Ovary (tissue), 10 donors: ENCODE results near the gene RBM23. TPM values are rescaled to one million over a fixed set of nuclear protein-coding genes. Genes with fewer than 3 reads are reported as not detected.
"Not testable (repeated sequence)": the region's sequence is repeated elsewhere in the genome, so short reads cannot be mapped to it uniquely, and the experiment has no call there.

Experiments used
- DNase-seq, 5 donors: peaks; one replicate each; pipeline ENCODE4 v3.0.0-alpha.2; 2019 to 2020
- H3K27ac ChIP-seq, 2 donors: fragments of 200-600 bp; one replicate each; pipeline versions ENCODE4 v1.5.1 to v1.8.0; 2019 to 2022
- H3K27me3 ChIP-seq: fragments of 200-600 bp; one replicate; pipeline ENCODE4 v1.8.0; 2022
- H3K36me3 ChIP-seq: fragments of 200-600 bp; sonication (generic); one replicate; pipeline ENCODE4 v1.5.1; 2019
- H3K4me1 ChIP-seq: one replicate; pipeline ENCODE4 v1.8.1; 2013; ENCODE audit warnings: mild to moderate bottlenecking, moderate library complexity; ENCODE audit not compliant: insufficient read depth
- H3K4me3 ChIP-seq: fragments of 200-600 bp; sonication (generic); one replicate; pipeline ENCODE4 v1.5.1; 2017
- H3K9me3 ChIP-seq, 2 donors: fragments of 200-600 bp in 1 of 2; sonication (generic) in 1 of 2; one replicate each; pipeline versions ENCODE4 v1.5.1 to v1.8.1; 2013 to 2019; ENCODE audit warnings: mild to moderate bottlenecking in 1 of 2, moderate library complexity in 1 of 2
- EP300 ChIP-seq: sonication (generic); formaldehyde crosslinking; IDR thresholded peaks from one replicate; pipeline ENCODE4 v1.6.1; 2017; ENCODE audit warnings: antibody characterized with exemption
- POLR2A ChIP-seq: fragments of 450-650 bp; IDR thresholded peaks from one replicate; pipeline ENCODE4 v1.6.1; 2017; ENCODE audit warnings: antibody characterized with exemption, mild to moderate bottlenecking, moderate library complexity
- WGBS, 3 donors: extraction: QIAGEN DNeasy Blood & Tissue Kit in 1 of 3; methylation state at CpG; one replicate each; pipeline versions ENCODE4 v1.1.5 to v1.1.7; 2013 to 2017; 5-methylcytosine and 5-hydroxymethylcytosine counted together
- intact Hi-C, 4 donors: fragments of 100-400 bp; cut with DNase I; formaldehyde crosslinking; loops; one replicate each; pipeline versions ENCODE4 v1.11.0 to v1.15.1; 2022 to 2023
- long read RNA-seq, 3 donors: library from polyadenylated mRNA in 2 of 3; unstranded in 2 of 3; transcript quantifications; one replicate each; pipeline ENCODE4 v2.0.0 and lab custom pipeline, GENCODE V29; 2021 to 2026
- polyA plus RNA-seq, 2 donors: library from polyadenylated mRNA; stranded (reverse); fragments of 200-250 nt in 1 of 2; fragments of 350-450 nt in 1 of 2; fragmentation: Illumina TruSeq in 1 of 2; extraction: RNeasy Lipid Tissue Mini Kit (QIAGEN cat#74804) in 1 of 2; gene quantifications; one replicate each; pipeline ENCODE4 v1.2.3, GENCODE V29; 2013 to 2014
- total RNA-seq, 7 donors: library from RNA; depleted of rRNA in 2 of 7; stranded (reverse); fragments of >200 nt in 2 of 7; fragmentation: NEBNext Ultra II Directional in 3 of 7; extraction: Animal tissue kit (Norgen Biotek cat#: 25700) in 3 of 7; gene quantifications; one replicate each; pipeline versions ENCODE4 v1.1.0 to v1.2.4, GENCODE V29; 2016 to 2023
- TF ChIP-seq, protein P1 (sequence below), 3 donors: fragments of 450-650 bp in 2 of 3; fragments of 200-600 bp in 1 of 3; IDR thresholded peaks; one replicate each; pipeline versions ENCODE4 v1.5.1 to v1.8.0; 2016 to 2022; ENCODE audit warnings: antibody characterized with exemption in 3 of 3, mild to moderate bottlenecking in 1 of 3
- donor health status: DM: no; HTN: no; CAD: no; lungs with moderate emphysema.
- donor health status: DM: no; HTN: no; CAD: no.
- donor health status: Bipolar disorder and iron deficiency.
- donor health status: DM: yes; HTN: yes; CAD: no.
- donor health status: DM: no; HTN: no; CAD: no.
- donor health status: DM: yes; HTN: yes; CAD: no.

The RBM23 gene
- 100 to 1,000 TPM in 5 of 7 donors, 10 to 100 TPM in 2; 90.9 to 244 (median 129) TPM for total RNA-seq
- 100 to 1,000 TPM in 1 of 2 donors, 10 to 100 TPM in 1; 57.0 to 104 TPM for polyA plus RNA-seq
- long read RNA-seq, donor 1, full-length matches to known transcripts: 72 of 131 reads
- long read RNA-seq, donor 1, partial matches to known transcripts: 14 of 131 reads
- long read RNA-seq, donor 1, other reads (novel, unspliced or antisense): 45 of 131 reads
- long read RNA-seq, donor 2, full-length matches to known transcripts: 26 of 42 reads
- long read RNA-seq, donor 2, partial matches to known transcripts: 16 of 42 reads
- long read RNA-seq, donor 2, other reads (novel, unspliced or antisense): 0 of 42 reads
- long read RNA-seq, donor 3, full-length matches to known transcripts: 62 of 87 reads
- long read RNA-seq, donor 3, partial matches to known transcripts: 13 of 87 reads
- long read RNA-seq, donor 3, other reads (novel, unspliced or antisense): 12 of 87 reads

DNA sequence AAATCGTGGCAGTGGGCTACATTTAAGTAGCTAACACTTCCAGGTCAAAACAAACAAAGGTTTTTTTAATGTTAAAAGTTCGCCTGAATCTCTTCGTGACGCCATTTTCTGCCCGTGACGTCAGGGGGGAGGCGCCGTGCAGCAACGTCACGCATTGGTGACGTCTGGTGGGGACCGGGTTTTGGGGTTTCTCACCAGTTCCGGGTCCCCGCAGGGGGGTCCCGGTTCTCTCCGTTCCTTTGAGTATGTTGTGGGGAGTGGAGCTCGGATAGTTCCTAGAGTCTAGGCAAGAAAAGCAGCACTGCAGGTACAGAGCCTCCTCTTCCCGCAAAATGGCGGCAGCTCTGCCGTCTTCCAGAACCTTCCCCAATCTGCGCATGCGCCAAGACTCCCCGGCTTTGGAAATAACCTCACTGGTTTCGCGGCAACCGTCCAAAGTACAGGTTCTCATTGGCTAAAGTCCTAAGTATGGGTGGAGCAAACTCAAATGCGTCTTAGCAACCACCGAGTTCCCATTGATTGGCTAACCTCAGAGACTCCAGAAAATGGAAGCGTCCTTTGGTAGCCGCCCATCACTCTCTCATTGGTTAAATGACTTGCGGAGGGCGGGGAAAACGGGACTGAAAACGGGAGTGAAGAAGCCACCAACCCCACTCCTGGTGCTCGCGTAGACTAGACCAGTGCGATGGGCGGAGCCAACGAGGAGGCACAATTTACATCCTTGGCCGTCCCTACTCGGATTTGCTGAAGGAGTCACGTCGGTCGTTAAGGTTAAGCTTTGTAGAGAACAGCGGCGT lies at the start of gene RBM23:
Gene RBM23 (minus strand): TSS at position 346 of the 797 bp plus-strand sequence.
- no peaks in the 10 kb centered on the region for H3K9me3 ChIP-seq
- H3K4me1 ChIP-seq: peaks cover 6% of the 10 kb centered on the region
- WGBS, 3 donors: 0% methylated on average over 46 of the region's 46 CpGs
- peak within 1 kb of the TSS; percentile 90 to 100 for H3K27ac ChIP-seq
- intact Hi-C loops: no loop called here
- peak within 1 kb of the TSS; percentile 65 for H3K4me3 ChIP-seq
- peak; percentile 100 for DNase-seq
- TF ChIP-seq POLR2A (peak; percentile 92), EP300 (peak; percentile 65)
- TF ChIP-seq, protein P1, sequence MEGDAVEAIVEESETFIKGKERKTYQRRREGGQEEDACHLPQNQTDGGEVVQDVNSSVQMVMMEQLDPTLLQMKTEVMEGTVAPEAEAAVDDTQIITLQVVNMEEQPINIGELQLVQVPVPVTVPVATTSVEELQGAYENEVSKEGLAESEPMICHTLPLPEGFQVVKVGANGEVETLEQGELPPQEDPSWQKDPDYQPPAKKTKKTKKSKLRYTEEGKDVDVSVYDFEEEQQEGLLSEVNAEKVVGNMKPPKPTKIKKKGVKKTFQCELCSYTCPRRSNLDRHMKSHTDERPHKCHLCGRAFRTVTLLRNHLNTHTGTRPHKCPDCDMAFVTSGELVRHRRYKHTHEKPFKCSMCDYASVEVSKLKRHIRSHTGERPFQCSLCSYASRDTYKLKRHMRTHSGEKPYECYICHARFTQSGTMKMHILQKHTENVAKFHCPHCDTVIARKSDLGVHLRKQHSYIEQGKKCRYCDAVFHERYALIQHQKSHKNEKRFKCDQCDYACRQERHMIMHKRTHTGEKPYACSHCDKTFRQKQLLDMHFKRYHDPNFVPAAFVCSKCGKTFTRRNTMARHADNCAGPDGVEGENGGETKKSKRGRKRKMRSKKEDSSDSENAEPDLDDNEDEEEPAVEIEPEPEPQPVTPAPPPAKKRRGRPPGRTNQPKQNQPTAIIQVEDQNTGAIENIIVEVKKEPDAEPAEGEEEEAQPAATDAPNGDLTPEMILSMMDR (IDR thresholded peaks at IDR 0.05): peak in 1 of 3 donors; percentile 33
- no peaks in the 10 kb centered on the region for H3K27me3 ChIP-seq
- H3K36me3 ChIP-seq: no peaks in the 10 kb centered on the region

DNA sequence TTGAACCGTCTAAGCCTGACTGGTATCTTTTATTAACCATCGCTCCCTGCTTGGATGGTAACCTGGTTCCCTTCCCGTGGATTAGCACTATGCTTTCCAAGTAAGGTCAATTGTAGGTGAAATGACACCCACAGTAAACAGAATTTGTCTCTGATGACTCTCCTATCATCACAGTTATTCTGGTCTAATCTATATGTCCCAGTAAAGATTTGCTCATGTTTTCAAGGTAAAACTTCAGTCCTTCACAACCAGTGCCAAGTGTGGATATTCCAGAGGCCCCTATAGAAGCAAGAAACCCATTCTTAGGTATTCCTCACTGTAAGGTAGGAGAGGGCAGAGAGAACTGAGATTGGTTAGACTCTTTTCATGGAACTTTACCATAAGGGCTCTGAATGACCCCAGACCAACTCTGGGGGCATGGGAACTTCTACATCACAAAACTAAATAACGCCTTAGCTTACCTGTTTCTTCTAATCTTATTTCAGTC lies 47.9 kb upstream of the RBM23 start:
- intact Hi-C loops: no loop called here
- no peak for DNase-seq
- no peak overlapping the region for H3K27ac ChIP-seq
- H3K27me3 ChIP-seq: no peaks in the 10 kb centered on the region
- H3K9me3 ChIP-seq: no peaks in the 10 kb centered on the region
- no peaks in the 10 kb centered on the region for H3K4me1 ChIP-seq
- 40 to 51% (median 48%) methylated on average over 4 of the region's 4 CpGs for WGBS, 3 donors
- H3K4me3 ChIP-seq: no peak overlapping the region
- TF ChIP-seq, protein P1 (IDR thresholded peaks at IDR 0.05): no peak
- TF ChIP-seq POLR2A (no peak), EP300 (no peak)
- no peaks in the 10 kb centered on the region for H3K36me3 ChIP-seq

DNA sequence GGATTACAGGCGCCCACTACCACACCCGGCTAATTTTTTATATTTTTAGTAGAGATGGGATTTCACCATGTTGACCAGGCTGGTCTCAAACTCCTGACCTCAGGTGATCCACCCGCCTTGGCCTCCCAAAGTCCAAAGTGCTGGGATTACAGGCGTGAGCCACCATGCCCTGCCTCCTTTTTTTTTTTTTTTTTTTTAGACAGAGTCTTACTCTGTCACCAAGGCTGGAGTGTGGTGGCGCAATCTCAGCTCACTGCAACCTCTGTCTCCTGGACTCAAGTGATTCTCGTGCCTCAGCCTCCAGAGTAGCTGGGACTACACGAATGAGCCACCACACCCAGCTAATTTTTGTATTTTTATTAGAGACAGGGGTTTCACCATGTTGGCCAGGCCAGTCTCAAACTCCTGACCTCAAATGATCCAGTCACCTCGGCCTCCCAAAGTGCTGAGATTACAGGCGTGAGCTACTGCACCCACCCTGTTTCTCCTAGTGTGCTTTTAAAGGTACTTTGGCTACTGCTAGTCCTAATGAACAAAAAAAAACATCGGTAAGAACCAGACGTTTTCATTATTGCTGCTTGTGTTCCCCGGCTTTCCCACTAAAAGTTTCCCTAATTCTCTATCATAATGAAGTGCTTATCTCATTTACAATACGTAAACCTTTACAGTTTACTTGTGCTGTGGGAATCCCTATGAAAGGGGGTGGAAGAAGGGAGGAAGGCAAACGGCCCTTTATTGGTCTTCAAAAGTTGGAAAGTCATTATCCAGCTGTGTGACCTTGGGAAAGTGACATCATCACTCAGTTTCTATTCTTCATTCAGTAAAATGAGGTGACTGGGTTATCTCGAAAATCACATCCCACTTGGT lies 47.2 kb upstream of the RBM23 start:
- 40 to 53% (median 47%) methylated on average over 15 of the region's 15 CpGs for WGBS, 3 donors
- H3K4me3 ChIP-seq, H3K9me3 ChIP-seq, H3K27ac ChIP-seq, H3K36me3 ChIP-seq, intact Hi-C loops, DNase-seq, H3K27me3 ChIP-seq, H3K4me1 ChIP-seq: not testable (repeated sequence)

DNA sequence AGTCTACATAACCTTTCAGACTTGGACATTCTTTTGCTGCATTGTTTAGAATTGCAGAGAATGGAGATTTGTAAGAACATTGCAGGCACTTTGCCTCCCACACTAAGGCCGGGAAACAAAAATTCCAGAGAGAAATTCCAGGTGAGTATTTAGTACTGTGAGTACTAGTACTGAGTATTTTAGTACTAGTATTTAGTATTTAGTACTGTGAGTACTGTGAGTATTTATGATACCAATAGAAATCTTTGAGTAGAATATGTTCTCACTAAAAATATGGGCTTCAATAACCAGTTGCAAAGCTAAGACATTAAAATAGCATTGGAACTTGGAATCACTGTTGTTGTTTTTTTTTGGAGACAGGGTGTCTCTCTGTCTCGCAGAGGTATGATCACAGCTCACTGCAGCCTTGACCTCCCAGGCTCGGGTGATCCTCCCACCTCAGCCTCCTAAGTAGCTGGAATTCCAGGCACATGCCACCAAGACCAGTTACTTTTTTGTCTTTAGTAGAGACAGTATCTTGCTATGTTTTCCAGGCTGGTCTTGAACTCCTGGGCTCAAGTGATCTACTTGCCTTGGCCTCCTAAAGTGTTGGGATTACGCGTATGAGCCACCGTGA lies 43.2 kb upstream of the RBM23 start:
- Histone ChIP-seq H3K27ac (no peak overlapping the region), H3K27me3 (no peaks in the 10 kb centered on the region), H3K36me3 (no peaks in the 10 kb centered on the region), H3K4me1 (no peaks in the 10 kb centered on the region), H3K9me3 (no peaks in the 10 kb centered on the region), H3K4me3 (no peak overlapping the region)
- WGBS, 3 donors: 58 to 63% (median 58%) methylated on average over 6 of the region's 6 CpGs
- peak in 1 of 5 donors; percentile 1 for DNase-seq
- intact Hi-C loops: no loop called here
- TF ChIP-seq, protein P1 (IDR thresholded peaks at IDR 0.05): no peak
- TF ChIP-seq POLR2A (no peak), EP300 (no peak)
